Thyroid gland (tissue), 4 donors: ENCODE data around the gene RPS6KA1.

ENCODE experiments used
- CTCF ChIP-seq, 6 experiments: fragments of 200-600 bp in 3 of 6; fragments of 450-650 bp in 3 of 6; sonication (generic) in 3 of 6; IDR thresholded peaks; one replicate each; pipeline ENCODE4 v1.5.1; 2016 to 2019; ENCODE audit warnings: antibody characterized with exemption in 6 of 6, mild to moderate bottlenecking in 2 of 6, inconsistent platforms in 1 of 6, moderate library complexity in 1 of 6
- POLR2A ChIP-seq, 2 donors: fragments of 450-650 bp; IDR thresholded peaks; one replicate each; pipeline ENCODE4 v1.6.1; 2017; ENCODE audit warnings: antibody characterized with exemption in 2 of 2, mild to moderate bottlenecking in 2 of 2, moderate library complexity in 1 of 2

GRCh38 chr1:26582836-26583460 lies 53.4 kb downstream of the RPS6KA1 start:
- TF ChIP-seq CTCF (IDR thresholded peaks at IDR 0.05) (no peak), POLR2A (IDR thresholded peaks at IDR 0.05) (no peak)
